Fibroblast of skin of back (primary cell): Measurements from ENCODE around the gene MAP3K2.

ENCODE experiments used
- DNase-seq: peaks from one replicate; pipeline ENCODE4 v3.0.0-alpha.2; 2013

The MAP3K2 gene

GRCh38 chr2:127347734-127348392 lies 39.9 kb downstream of the MAP3K2 start:
- DNase-seq = no peak

GRCh38 chr2:127347015-127347414 lies 40.8 kb downstream of the MAP3K2 start:
- no peak for DNase-seq

- DNase-seq = no peak
Measured at GRCh38 chr2:127343277-127343676, 44.5 kb downstream of the MAP3K2 start.

GRCh38 chr2:127342101-127342500 lies 45.7 kb downstream of the MAP3K2 start:
- no peak for DNase-seq

GRCh38 chr2:127332335-127332734 lies 55.4 kb downstream of the MAP3K2 start:
- DNase-seq = no peak

GRCh38 chr2:127330753-127331152 lies 57.0 kb downstream of the MAP3K2 start:
- DNase-seq = no peak

- DNase-seq = no peak
Measured at GRCh38 chr2:127326289-127326945, 61.4 kb downstream of the MAP3K2 start.

GRCh38 chr2:127324635-127325034 lies 63.1 kb downstream of the MAP3K2 start:
- DNase-seq = peak; percentile 57

GRCh38 chr2:127321303-127321702 lies 66.5 kb downstream of the MAP3K2 start:
- peak; percentile 5 for DNase-seq

- no peak for DNase-seq
Measured at GRCh38 chr2:127320586-127321275, 67.0 kb downstream of the MAP3K2 start.

- DNase-seq = peak; percentile 19
Measured at GRCh38 chr2:127320067-127320466, 67.7 kb downstream of the MAP3K2 start.

- DNase-seq = no peak
Measured at GRCh38 chr2:127314193-127314988, 73.4 kb downstream of the MAP3K2 start.

GRCh38 chr2:127313406-127313805 lies 74.4 kb downstream of the MAP3K2 start:
- no peak for DNase-seq

GRCh38 chr2:127310980-127311379 lies 76.8 kb downstream of the MAP3K2 start:
- no peak for DNase-seq

GRCh38 chr2:127309468-127309867 lies 78.3 kb downstream of the MAP3K2 start:
- DNase-seq = no peak

- DNase-seq = no peak
Measured at GRCh38 chr2:127308586-127309138, 79.1 kb downstream of the MAP3K2 start.

- no peak for DNase-seq
Measured at GRCh38 chr2:127305990-127306585, 81.7 kb downstream of the MAP3K2 start.

- no peak for DNase-seq
Measured at GRCh38 chr2:127302168-127302567, 85.6 kb downstream of the MAP3K2 start.

- peak; percentile 88 for DNase-seq
Measured at GRCh38 chr2:127293748-127294562, 93.8 kb downstream of the MAP3K2 start, which contains the start of gene ERCC3. TSS of gene ERCC3 (minus strand) at chr2:127294144. CDS start at chr2:127294081, 63 bp downstream.

- DNase-seq = peak; percentile 6
Measured at GRCh38 chr2:127293386-127293747, 94.4 kb downstream of the MAP3K2 start.

GRCh38 chr2:127288274-127288673 lies 99.5 kb downstream of the MAP3K2 start:
- no peak for DNase-seq
